KMS-11 (cell line): ENCODE measurements around the gene GARNL3.

Source experiments
- H2AFZ ChIP-seq: fragments of 200-600 bp; sonication (generic); 2 replicates; pipeline ENCODE4 v1.6.1; 2016; ENCODE audit warnings: antibody characterized with exemption, mixed run types, low read depth
- H3K27ac ChIP-seq: fragments of 200-600 bp; sonication (generic); 2 replicates; pipeline ENCODE4 v1.6.1; 2016; ENCODE audit warnings: mild to moderate bottlenecking, mixed run types
- H3K27me3 ChIP-seq: fragments of 200-600 bp; sonication (generic); 2 replicates; pipeline ENCODE4 v1.6.1; 2017; ENCODE audit warnings: mild to moderate bottlenecking, low read depth, mixed run types, moderate library complexity; ENCODE audit not compliant: insufficient read depth
- H3K36me3 ChIP-seq: fragments of 200-600 bp; sonication (generic); 2 replicates; pipeline ENCODE4 v1.6.1; 2017; ENCODE audit warnings: mild to moderate bottlenecking, mixed run types; ENCODE audit not compliant: insufficient read depth
- H3K4me1 ChIP-seq: fragments of 200-600 bp; sonication (generic); 2 replicates; pipeline ENCODE4 v1.6.1; 2016; ENCODE audit warnings: mild to moderate bottlenecking, low read depth, mixed run types; ENCODE audit not compliant: poor library complexity, severe bottlenecking
- H3K4me2 ChIP-seq: fragments of 200-600 bp; sonication (generic); 2 replicates; pipeline ENCODE4 v1.7.0; 2016; ENCODE audit warnings: mild to moderate bottlenecking, mixed run types
- H3K4me3 ChIP-seq: fragments of 200-600 bp; sonication (generic); IDR thresholded peaks from 2 replicates; pipeline ENCODE4 v1.6.1; 2017; ENCODE audit warnings: low read depth, low read length, mixed read lengths; ENCODE audit not compliant: insufficient read depth
- H3K79me2 ChIP-seq: fragments of 200-600 bp; sonication (generic); 2 replicates; pipeline ENCODE4 v1.6.1; 2016; ENCODE audit warnings: low read depth, mixed run types; ENCODE audit not compliant: insufficient read depth
- H3K9ac ChIP-seq: fragments of 200-600 bp; sonication (generic); 2 replicates; pipeline ENCODE4 v1.6.1; 2016; ENCODE audit warnings: mild to moderate bottlenecking, mixed run types
- H4K20me1 ChIP-seq: fragments of 200-600 bp; sonication (generic); 2 replicates; pipeline ENCODE4 v1.6.1; 2016; ENCODE audit warnings: mild to moderate bottlenecking, mixed run types; ENCODE audit not compliant: insufficient read depth
- CTCF ChIP-seq: fragments of 200-600 bp; sonication (generic); conservative IDR thresholded peaks from 2 replicates; pipeline ENCODE4 v1.6.1; 2017; ENCODE audit warnings: low read depth, mild to moderate bottlenecking, antibody characterized with exemption, low read length, moderate library complexity, mixed read lengths

GARNL3 gene

GRCh38 chr9:127370147-127370579, 105.6 kb downstream of the GARNL3 start:
- Histone ChIP-seq H3K9ac (no peak overlapping the region), H2AFZ (no peak overlapping the region), H3K4me3 (no peak overlapping the region), H4K20me1 (no peaks in the 10 kb centered on the region), H3K27me3 (no peaks in the 10 kb centered on the region), H3K36me3 (no peaks in the 10 kb centered on the region), H3K4me1 (no peaks in the 10 kb centered on the region), H3K27ac (no peak overlapping the region), H3K79me2 (no peaks in the 10 kb centered on the region), H3K4me2 (no peak overlapping the region)
- no peak for TF ChIP-seq CTCF

- Histone ChIP-seq H3K36me3 (no peaks in the 10 kb centered on the region), H3K27me3 (no peaks in the 10 kb centered on the region), H3K4me1 (no peaks in the 10 kb centered on the region), H3K4me2 (no peak overlapping the region), H3K27ac (no peak overlapping the region), H3K79me2 (no peaks in the 10 kb centered on the region), H3K9ac (no peak overlapping the region), H2AFZ (no peak overlapping the region), H4K20me1 (no peaks in the 10 kb centered on the region), H3K4me3 (no peak overlapping the region)
- no peak for TF ChIP-seq CTCF
Observed at GRCh38 chr9:127370672-127371648, 106.4 kb downstream of the GARNL3 start.

- H3K36me3 ChIP-seq, result no peaks in the 10 kb centered on the region
- H3K79me2 ChIP-seq, result no peaks in the 10 kb centered on the region
- H3K9ac ChIP-seq, result no peak overlapping the region
- H2AFZ ChIP-seq, result no peak overlapping the region
- TF ChIP-seq CTCF, result no peak
- H3K4me3 ChIP-seq, result no peak overlapping the region
- no peak overlapping the region for H3K27ac ChIP-seq
- H3K4me1 ChIP-seq, result peaks cover 35% of the 10 kb centered on the region
- no peaks in the 10 kb centered on the region for H3K27me3 ChIP-seq
- H4K20me1 ChIP-seq, result no peaks in the 10 kb centered on the region
- no peak overlapping the region for H3K4me2 ChIP-seq
Observed at GRCh38 chr9:127380479-127380878, 115.9 kb downstream of the GARNL3 start.

- Histone ChIP-seq H4K20me1 (no peaks in the 10 kb centered on the region), H3K4me2 (no peak overlapping the region), H3K79me2 (no peaks in the 10 kb centered on the region), H2AFZ (no peak overlapping the region), H3K27ac (no peak overlapping the region), H3K4me1 (peaks cover 55% of the 10 kb centered on the region), H3K36me3 (no peaks in the 10 kb centered on the region), H3K4me3 (no peak overlapping the region), H3K27me3 (no peaks in the 10 kb centered on the region), H3K9ac (no peak overlapping the region)
- TF ChIP-seq CTCF, result no peak
Observed at GRCh38 chr9:127382541-127382940, 118.0 kb downstream of the GARNL3 start.
